Endothelial cell of umbilical vein (primary cell): ENCODE results near the gene RAI1. TPM values are rescaled to one million over a fixed set of nuclear protein-coding genes. Genes with fewer than 3 reads are reported as not detected.

Experiments
- BruUV-seq: library from RNA; stranded (reverse); fragments of 400-500 nt; replicated peaks from 2 replicates; lab custom pipeline; 2021; lab: Mats Ljungman, UMichigan
- CTCF ChIA-PET: fragments of 300-600, 350-600 bp; sonication (Branson Sonifier 250); formaldehyde crosslinking; loops from one replicate; lab custom pipeline; 2021; ENCODE audit warnings: antibody characterized with exemption, inconsistent platforms; lab: Charles Lee
- POLR2A ChIA-PET: fragments of 300-600, 350-600 bp; sonication (Branson Sonifier 250); formaldehyde crosslinking; loops from one replicate; lab custom pipeline; 2021; ENCODE audit warnings: antibody characterized with exemption, inconsistent platforms; lab: Charles Lee
- DNase-seq: peaks from one replicate; pipeline ENCODE4 v3.0.0-alpha.2; 2011; ENCODE audit warnings: low read depth, low spot score
- FAIRE-seq: peaks from 2 replicates; lab custom pipeline; 2011; peaks lifted over from hg19 to GRCh38; lab: Jason Lieb, UNC
- H2AFZ ChIP-seq: 2 replicates; pipeline ENCODE4 v1.6.0; 2012; ENCODE audit warnings: low read depth, low read length, control low read depth, inconsistent platforms
- H3K27ac ChIP-seq: 2 replicates; pipeline ENCODE4 v1.5.1; 2011; ENCODE audit warnings: low read depth, mild to moderate bottlenecking, control low read depth, low read length, moderate library complexity; ENCODE audit not compliant: insufficient read depth
- H3K27me3 ChIP-seq, 2 experiments: 2 replicates each; pipeline versions ENCODE4 v1.6.0 to v1.6.1; 2011; ENCODE audit warnings: low read length in 2 of 2, mixed read lengths in 1 of 2; ENCODE audit not compliant: control insufficient read depth in 2 of 2, insufficient read depth in 2 of 2
- H3K36me3 ChIP-seq, 2 experiments: 2 replicates in 1 of 2; 3 replicates in 1 of 2; pipeline ENCODE4 v1.5.1; 2011; ENCODE audit warnings: low read length in 2 of 2, mild to moderate bottlenecking in 1 of 2, moderate library complexity in 1 of 2; ENCODE audit not compliant: control insufficient read depth in 2 of 2, insufficient read depth in 2 of 2; ENCODE audit errors: extremely low read depth in 1 of 2
- H3K4me1 ChIP-seq: 3 replicates; pipeline ENCODE4 v1.5.1; 2011; ENCODE audit warnings: mild to moderate bottlenecking, low read length; ENCODE audit not compliant: control insufficient read depth, insufficient read depth; ENCODE audit errors: extremely low read depth
- H3K4me2 ChIP-seq: 2 replicates; pipeline ENCODE4 v1.6.1; 2011; ENCODE audit warnings: low read length, control low read depth, mixed read lengths; ENCODE audit not compliant: insufficient read depth
- H3K4me3 ChIP-seq, 3 experiments: fragments of 200-600 bp in 1 of 3; sonication (generic), shearing (Covaris generic) in 1 of 3; replicated peaks in 1 of 3; 2 replicates each; pipeline ENCODE4 v1.5.1; 2011 to 2016; ENCODE audit warnings: control low read depth in 3 of 3, low read length in 3 of 3, mild to moderate bottlenecking in 2 of 3, inconsistent platforms in 1 of 3, low read depth in 1 of 3, moderate library complexity in 1 of 3; ENCODE audit not compliant: insufficient read depth in 1 of 3
- H3K79me2 ChIP-seq: 2 replicates; pipeline ENCODE4 v1.6.0; 2012; ENCODE audit warnings: low read length, inconsistent platforms; ENCODE audit not compliant: control insufficient read depth, insufficient read depth
- H3K9ac ChIP-seq: replicated peaks from 2 replicates; pipeline ENCODE3; 2011; ENCODE audit warnings: low read length, control low read depth; ENCODE audit not compliant: insufficient read depth; ENCODE audit errors: extremely low read depth
- H3K9me1 ChIP-seq: replicated peaks from 3 replicates; pipeline ENCODE4 v1.6.0; 2011; ENCODE audit warnings: mild to moderate bottlenecking, low read length; ENCODE audit not compliant: control insufficient read depth, insufficient read depth; ENCODE audit errors: extremely low read depth
- H3K9me3 ChIP-seq: replicated peaks from 2 replicates; pipeline ENCODE4 v1.5.1; 2012; ENCODE audit warnings: low read length, inconsistent platforms; ENCODE audit not compliant: control insufficient read depth, insufficient read depth
- H4K20me1 ChIP-seq: replicated peaks from 2 replicates; pipeline ENCODE3; 2011; ENCODE audit warnings: mild to moderate bottlenecking, low read length; ENCODE audit not compliant: control insufficient read depth, insufficient read depth; ENCODE audit errors: extremely low read depth
- CTCF ChIP-seq, 2 donors: IDR thresholded peaks; 1 replicate in 1 of 2; 2 replicates in 1 of 2; pipeline ENCODE4 v1.5.1; 2011; ENCODE audit warnings: low read length in 2 of 2, mild to moderate bottlenecking in 2 of 2, moderate library complexity in 2 of 2, control low read depth in 1 of 2, inconsistent platforms in 1 of 2, low read depth in 1 of 2; ENCODE audit not compliant: insufficient read depth in 1 of 2; ENCODE audit errors: extremely low read depth in 1 of 2
- EZH2 ChIP-seq: IDR thresholded peaks from 2 replicates; pipeline ENCODE4 v1.6.1; 2012; ENCODE audit warnings: borderline replicate concordance, low read depth, mild to moderate bottlenecking, moderate library complexity, low read length, inconsistent platforms; ENCODE audit not compliant: severe bottlenecking
- FOS ChIP-seq: IDR thresholded peaks from 2 replicates; pipeline ENCODE4 v1.6.1; 2011; ENCODE audit warnings: mild to moderate bottlenecking, low read length, moderate library complexity, borderline replicate concordance; ENCODE audit not compliant: insufficient read depth
- GATA2 ChIP-seq: IDR thresholded peaks from 2 replicates; pipeline ENCODE4 v1.7.0; 2011; ENCODE audit warnings: low read depth, mild to moderate bottlenecking, moderate library complexity, mixed read lengths, low read length; ENCODE audit not compliant: insufficient read length, insufficient read depth
- JUN ChIP-seq: IDR thresholded peaks from 2 replicates; pipeline ENCODE4 v1.6.1; 2011; ENCODE audit warnings: borderline replicate concordance, low read depth; ENCODE audit not compliant: insufficient read length, insufficient read depth
- MAX ChIP-seq: IDR thresholded peaks from 2 replicates; pipeline ENCODE4 v1.6.1; 2011; ENCODE audit not compliant: insufficient read depth, insufficient read length
- MYC ChIP-seq: IDR thresholded peaks from one replicate; pipeline ENCODE4 v1.6.1; 2011; ENCODE audit warnings: mild to moderate bottlenecking, low read depth, low read length
- POLR2A ChIP-seq: IDR thresholded peaks from 2 replicates; pipeline ENCODE4 v1.6.1; 2012; ENCODE audit warnings: low read depth, mild to moderate bottlenecking, control low read depth, low read length
- POLR2AphosphoS5 ChIP-seq: IDR thresholded peaks from 2 replicates; pipeline ENCODE4 v1.6.1; 2012; ENCODE audit warnings: low read depth, mild to moderate bottlenecking, control low read depth, low read length, moderate library complexity; ENCODE audit not compliant: insufficient read depth
- dilution Hi-C: fragments of 300-500 bp; cut with MboI; formaldehyde crosslinking; loops from one replicate; pipeline ENCODE4 v1.15.0; 2019; ENCODE audit warnings: low sequenced_read_pairs; ENCODE audit not compliant: extremely low pct_ligation_motif_present
- intact Hi-C: fragments of 100-400 bp; cut with micrococcal nuclease; formaldehyde crosslinking; loops from one replicate; pipeline ENCODE4 v1.10.0; 2022
- polyA plus RNA-seq, 4 experiments: library from polyadenylated mRNA; depleted of rRNA in 3 of 4; stranded (reverse) in 3 of 4; unstranded in 1 of 4; fragments of >200 nt; gene quantifications; 2 replicates each; pipeline versions ENCODE4 v1.2.1 to v1.2.3, GENCODE V29; 2011 to 2012; ENCODE audit warnings: missing spikeins in 1 of 4
- total RNA-seq: library from RNA; stranded (reverse); gene quantifications from 2 replicates; pipeline ENCODE4 v1.2.3, GENCODE V29; 2021

The RAI1 gene
- total and polyA plus RNA-seq, 2 donors (not counting 3 experiments of a cell fraction or from before 2014, with no cell fraction given) = 7.8 to 43.3 TPM

GRCh38 chr17:17739388-17740066 lies 58.3 kb downstream of the RAI1 start:
- no peak overlapping the region for H3K9ac ChIP-seq
- dilution Hi-C loops (no loop called here), intact Hi-C loops (no loop called here)
- BruUV-seq = no TSS peak
- no peaks in the 10 kb centered on the region for H3K9me3 ChIP-seq
- TF ChIP-seq CTCF (IDR thresholded peaks at IDR 0.05; ENCODE audit: extremely low read depth in 1 of 2, insufficient read depth in 1 of 2, low read depth in 1 of 2, low read length in 2 of 2) (no peak), FOS (peak; percentile 70)
- no peaks in the 10 kb centered on the region for H4K20me1 ChIP-seq
- CTCF ChIA-PET = interaction anchor here (0.6 to 1.5 kb wide), 8 partner anchors 9 to 57 kb away, joined by 3 to 7 read pairs (median 4); no protein-coding TSS in a partner anchor
- no peaks in the 10 kb centered on the region for H3K36me3 ChIP-seq
- no peak overlapping the region for H3K27ac ChIP-seq
- DNase-seq (peak; percentile 40), FAIRE-seq (peak; percentile 55)
- POLR2A ChIA-PET = interaction anchor here (0.6 kb wide), 1 partner anchor 52 kb away, joined by 4 read pairs; no protein-coding TSS in a partner anchor
- H3K4me2 ChIP-seq = no peak overlapping the region
- no peaks in the 10 kb centered on the region for H3K27me3 ChIP-seq
- H3K9me1 ChIP-seq = no peaks in the 10 kb centered on the region
- peaks cover 45% of the 10 kb centered on the region for H3K79me2 ChIP-seq
- no peak overlapping the region for H2AFZ ChIP-seq
- H3K4me3 ChIP-seq = no peak overlapping the region
- H3K4me1 ChIP-seq = peaks cover 32% of the 10 kb centered on the region

- no peaks in the 10 kb centered on the region for H3K9me1 ChIP-seq
- DNase-seq (no peak), FAIRE-seq (no peak)
- H2AFZ ChIP-seq = no peak overlapping the region
- dilution Hi-C loops = no loop called here
- TF ChIP-seq POLR2A (no peak), POLR2AphosphoS5 (no peak), MYC (no peak), MAX (no peak), JUN (no peak), EZH2 (no peak), CTCF (IDR thresholded peaks at IDR 0.05; ENCODE audit: extremely low read depth in 1 of 2, insufficient read depth in 1 of 2, low read depth in 1 of 2, low read length in 2 of 2) (no peak), GATA2 (no peak), FOS (no peak)
- no peak overlapping the region for H3K9ac ChIP-seq
- POLR2A ChIA-PET = no interaction called here
- CTCF ChIA-PET = interaction anchor here (1.4 to 1.5 kb wide), 4 partner anchors 11 to 59 kb away, joined by 4 to 7 read pairs (median 6); no protein-coding TSS in a partner anchor
- H3K4me3 ChIP-seq = no peak overlapping the region
- intact Hi-C loops = no loop called here
- no peaks in the 10 kb centered on the region for H4K20me1 ChIP-seq
- H3K27me3 ChIP-seq = no peaks in the 10 kb centered on the region
- no peaks in the 10 kb centered on the region for H3K36me3 ChIP-seq
- no peak overlapping the region for H3K27ac ChIP-seq
- no peaks in the 10 kb centered on the region for H3K9me3 ChIP-seq
- no TSS peak for BruUV-seq
- no peak overlapping the region for H3K4me2 ChIP-seq
- peaks cover 42% of the 10 kb centered on the region for H3K79me2 ChIP-seq
- H3K4me1 ChIP-seq = peaks cover 32% of the 10 kb centered on the region
These were observed 59.5 kb downstream of the RAI1 start for GRCh38 chr17:17740615-17741348.
